ENCODE measurements around the gene ZCCHC3.
"Not testable (repeated sequence)": the region's sequence is repeated elsewhere in the genome, so short reads cannot be mapped to it uniquely, and the experiment has no call there.

Gene ZCCHC3, protein sequence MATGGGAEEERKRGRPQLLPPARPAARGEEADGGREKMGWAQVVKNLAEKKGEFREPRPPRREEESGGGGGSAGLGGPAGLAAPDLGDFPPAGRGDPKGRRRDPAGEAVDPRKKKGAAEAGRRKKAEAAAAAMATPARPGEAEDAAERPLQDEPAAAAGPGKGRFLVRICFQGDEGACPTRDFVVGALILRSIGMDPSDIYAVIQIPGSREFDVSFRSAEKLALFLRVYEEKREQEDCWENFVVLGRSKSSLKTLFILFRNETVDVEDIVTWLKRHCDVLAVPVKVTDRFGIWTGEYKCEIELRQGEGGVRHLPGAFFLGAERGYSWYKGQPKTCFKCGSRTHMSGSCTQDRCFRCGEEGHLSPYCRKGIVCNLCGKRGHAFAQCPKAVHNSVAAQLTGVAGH

DNA sequence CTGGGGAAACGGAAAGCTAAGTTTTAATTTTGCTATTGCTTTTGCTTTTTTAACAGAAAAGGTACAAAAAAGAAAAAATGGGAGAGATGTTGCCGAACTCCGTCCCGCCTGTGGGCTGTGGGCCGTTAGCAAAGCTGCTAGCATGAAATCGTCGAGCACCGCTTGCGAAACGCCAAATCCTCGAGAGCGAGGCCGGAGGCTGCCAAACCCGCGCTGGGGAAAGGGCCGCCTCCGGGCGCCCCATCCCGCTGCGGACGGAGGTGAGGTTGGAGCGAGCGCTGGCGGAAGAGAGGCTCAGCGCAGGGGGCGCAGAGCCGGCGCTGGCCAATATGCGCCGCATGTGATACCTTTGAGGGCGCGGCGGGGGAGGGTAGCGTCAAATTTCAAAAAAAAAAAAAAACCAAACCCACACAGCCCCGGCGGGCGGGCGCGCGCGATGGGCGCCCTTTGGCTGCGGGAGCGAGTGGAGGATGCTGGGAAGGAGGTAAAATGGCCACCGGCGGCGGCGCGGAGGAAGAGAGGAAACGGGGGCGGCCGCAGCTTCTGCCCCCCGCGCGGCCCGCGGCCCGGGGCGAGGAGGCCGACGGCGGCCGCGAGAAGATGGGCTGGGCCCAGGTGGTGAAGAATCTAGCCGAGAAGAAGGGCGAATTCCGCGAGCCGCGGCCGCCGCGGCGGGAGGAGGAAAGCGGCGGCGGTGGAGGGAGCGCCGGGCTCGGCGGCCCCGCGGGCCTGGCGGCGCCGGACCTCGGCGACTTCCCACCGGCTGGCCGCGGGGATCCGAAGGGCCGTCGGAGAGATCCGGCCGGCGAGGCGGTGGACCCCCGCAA, at the start of gene ZCCHC3:
TSS of gene ZCCHC3 (plus strand) at position 473 of the 827 bp plus-strand sequence. CDS start at position 490, 17 bp downstream.
- DNase-seq (ENCODE audit: low spot score), result peak; percentile 84

DNA sequence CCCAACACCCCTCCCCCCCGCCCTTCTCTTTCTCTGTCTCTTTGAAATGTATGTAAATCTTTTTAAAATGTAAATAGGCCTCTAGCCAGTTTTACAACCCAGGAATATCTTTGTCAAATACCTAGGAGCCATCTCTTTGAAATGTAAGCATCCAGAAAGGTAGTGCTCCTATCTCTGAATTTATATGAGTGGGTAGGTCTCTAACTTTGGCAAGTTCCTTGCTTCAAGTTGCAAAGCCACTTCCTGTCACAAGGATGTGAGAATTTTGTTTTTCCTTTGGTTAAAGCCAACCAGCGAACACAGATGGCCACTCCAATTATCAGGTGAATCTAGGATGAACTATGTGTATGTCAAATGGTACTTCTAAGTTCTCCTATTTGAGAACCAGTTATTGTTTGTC, 46.0 kb upstream of the ZCCHC3 start:
- DNase-seq (ENCODE audit: low spot score), result no peak

GRCh38 chr20:252801-253200, 44.6 kb upstream of the ZCCHC3 start:
- no peak for DNase-seq (ENCODE audit: low spot score)

DNA sequence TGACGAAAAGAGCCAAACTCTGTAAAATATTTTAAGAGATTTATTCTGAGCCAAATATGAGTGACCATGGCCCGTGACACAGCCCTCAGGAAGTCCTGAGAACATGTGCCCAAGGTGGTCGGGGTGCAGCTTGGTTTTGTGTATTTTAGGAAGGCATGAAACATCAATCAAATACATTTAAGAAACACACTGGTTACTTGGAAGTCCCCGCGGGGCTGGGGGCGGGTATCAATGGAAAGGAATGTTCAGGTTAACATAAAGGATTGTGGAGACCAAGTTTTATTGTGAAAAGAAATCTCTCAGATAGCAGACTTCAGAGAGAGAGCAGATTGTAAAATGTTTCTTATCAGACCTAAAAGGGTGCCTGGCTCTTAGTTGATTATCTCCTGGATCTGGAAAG, 43.9 kb upstream of the ZCCHC3 start:
- DNase-seq (ENCODE audit: low spot score), result not testable (repeated sequence)

- DNase-seq (ENCODE audit: low spot score), result no peak
These were observed 40.0 kb upstream of the ZCCHC3 start, which contains the start of gene DEFB132 for GRCh38 chr20:257419-257818. DEFB132 (plus strand) TSS chr20:257724; CDS start chr20:257779, 55 bp downstream.

- DNase-seq (ENCODE audit: low spot score), result no peak
These were observed 39.0 kb upstream of the ZCCHC3 start for GRCh38 chr20:258269-258858.

DNA sequence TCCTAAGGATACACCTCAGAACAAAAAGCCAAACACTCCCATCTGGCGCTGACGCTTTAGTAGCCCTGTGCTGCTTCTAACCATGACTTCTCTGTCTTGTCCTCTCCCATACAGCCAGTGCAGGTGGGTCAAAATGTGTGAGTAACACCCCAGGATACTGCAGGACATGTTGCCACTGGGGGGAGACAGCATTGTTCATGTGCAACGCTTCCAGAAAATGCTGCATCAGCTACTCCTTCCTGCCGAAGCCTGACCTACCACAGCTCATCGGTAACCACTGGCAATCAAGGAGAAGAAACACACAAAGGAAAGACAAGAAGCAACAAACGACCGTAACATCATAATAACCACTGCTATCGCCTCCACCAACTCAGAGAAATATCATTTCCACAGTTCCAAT, 38.4 kb upstream of the ZCCHC3 start:
- peak; percentile 42 for DNase-seq (ENCODE audit: low spot score)

DNA sequence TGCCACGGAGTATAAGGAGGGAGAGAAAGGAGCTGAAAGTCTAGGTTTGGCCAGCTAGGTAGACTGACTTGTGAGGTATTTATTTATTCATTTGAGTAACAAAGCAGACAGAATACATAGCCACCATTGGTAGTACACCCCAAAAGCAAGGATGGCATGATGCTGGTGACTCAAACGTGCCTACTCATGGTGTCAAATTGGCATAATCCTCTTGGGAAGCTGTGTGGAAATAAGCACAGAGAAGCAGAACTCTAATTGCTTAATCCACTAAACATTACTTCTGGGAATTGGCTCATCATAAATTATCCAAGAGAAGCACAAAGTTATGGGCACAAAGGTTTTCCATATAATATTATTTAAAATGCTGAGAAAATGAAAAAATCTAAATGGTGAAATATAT, 37.4 kb upstream of the ZCCHC3 start:
- DNase-seq (ENCODE audit: low spot score), result no peak

- no peak for DNase-seq (ENCODE audit: low spot score)
These were observed 33.7 kb upstream of the ZCCHC3 start for GRCh38 chr20:263701-264100.

DNA sequence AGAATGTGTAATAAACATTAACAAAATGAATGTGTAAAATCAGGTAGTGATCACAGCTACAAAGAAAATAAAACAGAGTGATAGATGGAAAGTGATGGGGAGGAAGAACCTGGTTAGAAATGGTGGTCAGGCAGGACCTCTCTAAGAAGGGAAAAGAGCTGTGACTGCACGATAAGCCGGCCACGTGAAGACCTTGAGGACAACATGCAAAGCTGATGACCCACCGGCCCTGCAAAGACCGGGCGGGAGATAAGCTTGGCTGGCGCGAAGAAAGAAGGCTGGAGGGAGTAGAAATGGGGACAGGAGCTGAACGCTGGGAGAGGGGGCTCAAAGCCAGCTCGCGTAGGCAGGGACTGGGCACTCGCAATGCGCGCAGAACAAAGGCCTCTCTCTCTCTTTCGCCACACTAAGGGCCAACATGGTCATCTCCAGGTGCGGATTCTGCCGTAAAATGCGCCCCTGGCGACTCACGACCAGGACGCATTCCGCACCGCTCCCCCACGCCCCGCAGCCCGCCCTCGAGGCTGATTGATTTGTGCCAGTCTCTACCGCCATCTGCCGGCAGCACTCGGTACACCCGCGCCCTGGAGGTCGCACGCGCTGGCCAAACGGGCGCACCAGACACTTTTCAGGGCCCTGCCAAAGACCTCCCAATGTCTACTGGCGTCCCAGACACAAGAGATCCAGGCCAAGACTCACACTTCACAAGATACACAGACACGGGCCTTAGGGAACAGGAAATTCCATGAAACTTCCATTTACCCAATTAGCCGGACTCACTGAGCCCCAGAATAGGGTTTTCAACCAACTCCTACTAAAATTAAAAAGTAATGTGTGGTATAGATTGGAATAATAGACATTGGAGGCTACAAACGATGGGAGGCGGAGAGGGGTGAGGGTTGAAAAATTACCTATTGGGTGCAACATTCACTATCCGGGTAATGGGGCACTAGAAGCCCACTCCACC, 30.5 kb upstream of the ZCCHC3 start:
- DNase-seq (ENCODE audit: low spot score), result peak; percentile 85

- no peak for DNase-seq (ENCODE audit: low spot score)
These were observed 26.9 kb upstream of the ZCCHC3 start for GRCh38 chr20:270517-270916.

DNA sequence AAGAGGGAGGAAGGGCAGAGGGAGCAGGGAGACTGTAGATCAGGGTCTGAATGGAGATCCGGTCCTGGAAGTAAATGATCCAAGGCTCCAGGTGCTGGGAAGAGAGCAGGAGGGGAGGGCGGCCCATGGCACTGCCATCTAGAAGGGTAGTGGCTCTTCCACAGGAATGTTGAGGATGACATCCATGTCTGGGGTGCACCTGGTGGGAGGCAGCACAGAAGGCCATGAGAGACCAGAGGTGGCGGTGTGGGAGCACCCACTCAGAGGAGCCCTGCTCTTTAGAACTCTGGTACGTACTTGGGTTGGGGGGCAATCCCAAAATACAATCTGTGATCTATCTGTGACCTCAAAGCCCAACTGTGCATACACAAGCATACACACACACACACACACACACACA, 26.3 kb upstream of the ZCCHC3 start:
- DNase-seq (ENCODE audit: low spot score), result no peak

DNA sequence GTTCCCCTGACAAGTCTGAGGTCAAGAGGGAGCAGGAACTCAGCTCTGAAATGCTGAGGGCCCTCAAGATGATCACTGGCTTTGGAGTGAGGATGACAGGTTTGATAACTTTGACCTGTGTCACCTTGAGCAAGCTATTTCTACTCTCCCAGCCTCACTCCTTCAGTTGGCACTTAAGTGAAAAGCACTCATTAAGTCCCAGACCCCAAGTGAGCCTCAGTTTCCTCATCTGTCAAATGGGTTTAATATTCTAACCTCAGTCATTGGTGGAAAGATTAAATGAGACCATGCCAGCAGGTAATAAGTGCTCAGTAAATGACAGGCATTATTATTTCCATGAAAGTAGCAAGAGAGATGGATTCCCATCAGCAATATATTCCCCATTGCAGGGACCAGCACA, 25.8 kb upstream of the ZCCHC3 start:
- no peak for DNase-seq (ENCODE audit: low spot score)

DNA sequence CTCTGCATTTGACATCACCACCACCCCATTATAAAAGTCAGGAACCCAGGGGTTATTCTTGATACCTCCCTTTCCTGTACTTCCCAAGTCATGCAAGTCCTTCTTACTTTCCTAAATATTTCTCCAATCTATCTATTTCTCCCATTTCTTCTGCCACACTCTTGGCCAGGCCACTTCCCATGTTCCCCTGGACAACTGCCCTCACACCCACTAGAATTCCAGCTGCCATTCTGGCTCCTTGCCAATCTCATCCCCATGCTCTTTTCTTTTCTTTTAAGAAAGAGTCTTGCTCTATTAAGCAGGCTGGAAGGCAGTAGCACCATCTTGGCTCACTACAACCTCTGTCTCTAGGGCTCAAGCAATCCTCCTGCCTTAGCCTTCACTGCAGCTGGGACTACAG, 24.7 kb upstream of the ZCCHC3 start:
- no peak for DNase-seq (ENCODE audit: low spot score)

DNA sequence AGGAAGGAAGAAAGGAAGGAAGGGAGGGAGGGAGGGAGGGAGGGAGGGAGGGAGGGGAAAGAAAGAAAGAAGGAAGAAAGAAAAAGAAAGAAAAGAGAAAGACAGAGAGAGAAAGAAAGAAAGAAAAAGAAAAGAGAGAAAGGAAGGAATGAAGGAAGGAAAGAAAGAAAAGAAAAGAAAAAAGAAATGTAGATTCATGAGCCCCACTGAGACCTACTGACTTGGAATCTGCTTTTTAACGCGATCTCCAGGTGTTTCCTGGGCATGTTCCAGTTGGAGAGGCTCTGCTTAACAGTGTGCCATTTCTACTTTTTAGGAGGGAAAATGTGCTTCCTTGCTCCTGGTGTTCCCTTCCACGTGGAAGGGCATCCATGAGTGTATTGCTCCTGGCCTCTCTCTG, 23.5 kb upstream of the ZCCHC3 start:
- DNase-seq (ENCODE audit: low spot score), result no peak

- no peak for DNase-seq (ENCODE audit: low spot score)
These were observed 21.6 kb upstream of the ZCCHC3 start for GRCh38 chr20:275791-276190.

GRCh38 chr20:276620-277495, 20.5 kb upstream of the ZCCHC3 start:
- no peak for DNase-seq (ENCODE audit: low spot score)

DNA sequence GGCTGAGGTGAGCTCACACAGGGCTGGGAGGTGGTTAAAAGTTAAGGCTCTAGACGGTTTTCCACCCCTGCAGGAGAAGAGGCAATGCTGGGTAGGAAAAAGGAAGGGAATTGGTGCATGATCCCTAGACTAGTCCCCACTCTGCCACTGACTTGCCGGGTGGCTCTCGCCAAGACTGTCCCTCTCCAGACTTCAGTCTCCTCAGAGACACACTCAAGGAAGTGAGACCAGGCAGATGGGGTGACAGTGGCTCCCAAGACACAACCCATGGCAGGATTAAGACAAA, 19.9 kb upstream of the ZCCHC3 start:
- no peak for DNase-seq (ENCODE audit: low spot score)

- no peak for DNase-seq (ENCODE audit: low spot score)
These were observed 19.2 kb upstream of the ZCCHC3 start for GRCh38 chr20:278181-278580.

DNA sequence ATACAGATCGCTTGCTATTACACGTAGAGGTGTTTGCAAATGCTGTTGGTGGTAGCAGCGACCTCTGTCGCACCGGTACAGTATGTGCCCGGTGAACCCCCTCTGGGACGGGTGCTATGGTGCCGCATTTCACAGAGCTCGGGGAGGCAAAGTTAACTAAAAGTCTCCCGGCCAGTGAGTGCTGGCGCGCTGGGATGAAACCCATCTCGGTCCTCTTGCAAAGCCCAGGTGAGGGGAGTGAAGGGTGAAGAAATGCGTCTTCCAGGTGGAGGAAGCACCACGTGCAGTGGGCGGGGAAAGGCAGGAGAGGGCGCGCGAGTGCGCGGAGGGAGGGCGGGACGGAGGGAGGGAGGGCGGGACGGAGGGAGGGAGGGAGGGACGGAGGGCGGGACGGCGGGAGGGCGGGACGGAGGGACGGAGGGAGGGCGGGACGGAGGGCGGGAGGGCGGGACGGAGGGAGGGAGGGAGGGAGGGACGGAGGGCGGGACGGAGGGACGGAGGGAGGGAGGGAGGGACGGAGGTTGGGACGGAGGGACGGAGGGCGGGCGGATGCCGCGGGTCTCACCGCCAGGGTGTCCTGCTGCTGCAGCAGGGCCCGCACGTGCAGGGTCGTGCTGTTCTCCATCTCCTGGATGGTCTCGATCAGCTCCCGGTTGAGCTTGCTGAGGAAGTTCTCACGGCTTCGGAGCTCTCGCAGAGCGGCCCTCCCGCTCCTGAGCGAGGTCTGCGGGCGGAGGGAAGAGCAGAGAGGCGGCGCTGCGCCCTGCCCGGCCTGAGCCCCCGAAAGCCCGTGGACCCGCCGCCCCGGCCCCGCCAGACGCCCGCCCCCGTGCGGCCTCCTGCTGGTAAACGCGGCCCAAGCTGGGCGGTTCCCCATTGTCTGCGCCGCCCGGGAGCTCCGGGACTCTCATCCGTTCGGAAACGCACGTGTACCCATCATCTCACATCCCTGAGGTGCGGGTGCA, 18.5 kb upstream of the ZCCHC3 start:
- no peak for DNase-seq (ENCODE audit: low spot score)
